Tibial nerve (tissue), 4 donors: ENCODE data around the gene NUP210.

Experiments used
- CTCF ChIP-seq, 5 experiments: fragments of 200-600 bp in 3 of 5; fragments of 450-650 bp in 2 of 5; sonication (generic) in 3 of 5; IDR thresholded peaks; one replicate each; pipeline ENCODE4 v1.5.1; 2016 to 2019; ENCODE audit warnings: antibody characterized with exemption in 5 of 5, mild to moderate bottlenecking in 3 of 5, moderate library complexity in 2 of 5
- EP300 ChIP-seq, 2 donors: sonication (generic); formaldehyde crosslinking; IDR thresholded peaks; one replicate each; pipeline ENCODE4 v1.6.1; 2017; ENCODE audit warnings: antibody characterized with exemption in 2 of 2, mild to moderate bottlenecking in 1 of 2
- POLR2A ChIP-seq, 2 donors: fragments of 450-650 bp; IDR thresholded peaks; one replicate each; pipeline ENCODE4 v1.6.1; 2017; ENCODE audit warnings: antibody characterized with exemption in 2 of 2, mild to moderate bottlenecking in 2 of 2, moderate library complexity in 2 of 2

GRCh38 chr3:13335059-13335458 lies 85.1 kb downstream of the NUP210 start:
- TF ChIP-seq POLR2A (IDR thresholded peaks at IDR 0.05) (no peak), EP300 (IDR thresholded peaks at IDR 0.05) (no peak), CTCF (IDR thresholded peaks at IDR 0.05) (no peak)
